ENCODE measurements around the gene ACTN2.

The ACTN2 gene

GRCh38 chr1:236809148-236809547, 122.8 kb downstream of the ACTN2 start:
- Histone ChIP-seq H3K14ac (ENCODE audit: low read length in 2 of 2) (no peak overlapping the region), H3K27me3 (ENCODE audit: control insufficient read depth in 1 of 2, insufficient read depth in 1 of 2, low read length in 2 of 2) (no peaks in the 10 kb centered on the region), H2BK5ac (ENCODE audit: low read depth, low read length, poor library complexity, severe bottlenecking) (no peak overlapping the region), H4K91ac (ENCODE audit: low read length) (no peak overlapping the region), H2BK12ac (ENCODE audit: low read length in 2 of 2) (no peak overlapping the region), H3K23ac (ENCODE audit: low read length in 2 of 2) (no peak overlapping the region), H3K4me3 (ENCODE audit: insufficient read depth in 1 of 2, low read depth in 1 of 2, low read length in 2 of 2) (no peak overlapping the region), H2AFZ (ENCODE audit: low read depth, low read length) (no peak overlapping the region), H3K36me3 (ENCODE audit: control insufficient read depth in 1 of 2, insufficient read depth in 2 of 2, low read depth in 1 of 2, low read length in 2 of 2) (peaks cover 7 to 83% of the 10 kb centered on the region in 2 experiments), H3K9ac (ENCODE audit: low read length) (no peak overlapping the region), H3K9me3 (ENCODE audit: control insufficient read depth, low read length) (no peaks in the 10 kb centered on the region), H3K4ac (ENCODE audit: low read depth in 1 of 2, low read length in 2 of 2) (no peak overlapping the region), H3K79me1 (replicated peaks; ENCODE audit: low read length, poor library complexity, severe bottlenecking) (peaks cover 27% of the 10 kb centered on the region), H2AK5ac (ENCODE audit: low read length, severe bottlenecking) (no peak overlapping the region), H4K8ac (ENCODE audit: low read length) (no peak overlapping the region), H3K4me1 (ENCODE audit: control insufficient read depth, insufficient read depth, low read depth, low read length) (no peaks in the 10 kb centered on the region), H2BK120ac (ENCODE audit: low read depth, low read length) (no peak overlapping the region), H2BK15ac (ENCODE audit: low read depth, poor library complexity, severe bottlenecking) (no peak overlapping the region), H3K4me2 (ENCODE audit: low read length, poor library complexity, severe bottlenecking) (no peak overlapping the region), H3K27ac (ENCODE audit: low read length, poor library complexity, severe bottlenecking) (no peak overlapping the region), H3K18ac (ENCODE audit: low read depth in 1 of 2, low read length in 2 of 2) (no peak overlapping the region)
- WGBS = 100% methylated on average over 1 of the region's 1 CpG
- no peak for DNase-seq

DNA sequence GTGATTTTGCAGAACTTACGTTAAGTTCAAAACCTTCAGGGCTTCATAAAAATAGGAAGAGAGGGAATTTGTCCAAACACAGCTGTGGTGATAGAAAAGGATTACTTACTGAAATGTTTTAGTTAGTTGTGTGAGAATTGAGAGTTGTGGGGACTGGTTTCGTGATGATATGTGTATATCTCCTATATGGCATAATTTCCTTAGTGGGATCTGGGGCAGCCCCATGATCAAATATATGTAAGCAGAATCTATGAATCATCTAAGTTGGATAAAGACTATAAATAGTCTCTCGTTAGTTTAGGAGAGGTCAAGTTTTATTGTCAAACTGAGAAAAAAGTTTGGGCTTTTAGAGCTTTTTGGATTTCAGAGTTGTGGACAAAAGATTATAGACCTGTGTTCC, 123.7 kb downstream of the ACTN2 start:
- H2BK15ac ChIP-seq (ENCODE audit: low read depth, poor library complexity, severe bottlenecking) = no peak overlapping the region
- 100% methylated on average over 3 of the region's 3 CpGs for WGBS

GRCh38 chr1:236812334-236813030, 126.2 kb downstream of the ACTN2 start:
- Histone ChIP-seq H3K4ac (ENCODE audit: low read depth in 1 of 2, low read length in 2 of 2) (no peak overlapping the region), H4K91ac (ENCODE audit: low read length) (no peak overlapping the region), H2AFZ (ENCODE audit: low read depth, low read length) (no peak overlapping the region), H3K4me1 (ENCODE audit: control insufficient read depth, insufficient read depth, low read depth, low read length) (no peaks in the 10 kb centered on the region), H3K27me3 (ENCODE audit: control insufficient read depth in 1 of 2, insufficient read depth in 1 of 2, low read length in 2 of 2) (no peaks in the 10 kb centered on the region), H3K79me1 (replicated peaks; ENCODE audit: low read length, poor library complexity, severe bottlenecking) (peaks cover 24% of the 10 kb centered on the region), H3K14ac (ENCODE audit: low read length in 2 of 2) (no peak overlapping the region), H3K36me3 (ENCODE audit: control insufficient read depth in 1 of 2, insufficient read depth in 2 of 2, low read depth in 1 of 2, low read length in 2 of 2) (peaks cover 4 to 97% of the 10 kb centered on the region in 2 experiments), H3K23ac (ENCODE audit: low read length in 2 of 2) (no peak overlapping the region), H2BK15ac (ENCODE audit: low read depth, poor library complexity, severe bottlenecking) (no peak overlapping the region), H3K4me2 (ENCODE audit: low read length, poor library complexity, severe bottlenecking) (no peak overlapping the region), H3K4me3 (ENCODE audit: insufficient read depth in 1 of 2, low read depth in 1 of 2, low read length in 2 of 2) (no peak overlapping the region), H2BK5ac (ENCODE audit: low read depth, low read length, poor library complexity, severe bottlenecking) (no peak overlapping the region), H2BK12ac (ENCODE audit: low read length in 2 of 2) (no peak overlapping the region), H4K8ac (ENCODE audit: low read length) (no peak overlapping the region), H3K9me3 (ENCODE audit: control insufficient read depth, low read length) (no peaks in the 10 kb centered on the region), H3K27ac (ENCODE audit: low read length, poor library complexity, severe bottlenecking) (no peak overlapping the region), H3K9ac (ENCODE audit: low read length) (no peak overlapping the region), H2AK5ac (ENCODE audit: low read length, severe bottlenecking) (no peak overlapping the region), H3K18ac (ENCODE audit: low read depth in 1 of 2, low read length in 2 of 2) (no peak overlapping the region), H2BK120ac (ENCODE audit: low read depth, low read length) (no peak overlapping the region)
- WGBS = 100% methylated on average over 4 of the region's 5 CpGs
- DNase-seq = no peak

More for the DNA sequence above, 123.7 kb downstream of the ACTN2 start:
- no peak overlapping the region for H3K4me3 ChIP-seq (ENCODE audit: insufficient read depth in 1 of 2, low read depth in 1 of 2, low read length in 2 of 2)
- no peak overlapping the region for H3K9ac ChIP-seq (ENCODE audit: low read length)
- H3K27me3 ChIP-seq (ENCODE audit: control insufficient read depth in 1 of 2, insufficient read depth in 1 of 2, low read length in 2 of 2) = no peaks in the 10 kb centered on the region
- H3K18ac ChIP-seq (ENCODE audit: low read depth in 1 of 2, low read length in 2 of 2) = no peak overlapping the region
- no peak overlapping the region for H2AFZ ChIP-seq (ENCODE audit: low read depth, low read length)
- no peak overlapping the region for H2BK120ac ChIP-seq (ENCODE audit: low read depth, low read length)
- H3K9me3 ChIP-seq (ENCODE audit: control insufficient read depth, low read length) = no peaks in the 10 kb centered on the region
- no peak overlapping the region for H3K23ac ChIP-seq (ENCODE audit: low read length in 2 of 2)
- no peak overlapping the region for H3K14ac ChIP-seq (ENCODE audit: low read length in 2 of 2)
- DNase-seq = no peak
- H4K91ac ChIP-seq (ENCODE audit: low read length) = no peak overlapping the region
- H3K79me1 ChIP-seq (replicated peaks; ENCODE audit: low read length, poor library complexity, severe bottlenecking) = peaks cover 25% of the 10 kb centered on the region
- H3K4me1 ChIP-seq (ENCODE audit: control insufficient read depth, insufficient read depth, low read depth, low read length) = no peaks in the 10 kb centered on the region
- no peak overlapping the region for H3K4ac ChIP-seq (ENCODE audit: low read depth in 1 of 2, low read length in 2 of 2)
- no peak overlapping the region for H2BK12ac ChIP-seq (ENCODE audit: low read length in 2 of 2)
- no peak overlapping the region for H3K4me2 ChIP-seq (ENCODE audit: low read length, poor library complexity, severe bottlenecking)
- peaks cover 7 to 91% of the 10 kb centered on the region in 2 experiments for H3K36me3 ChIP-seq (ENCODE audit: control insufficient read depth in 1 of 2, insufficient read depth in 2 of 2, low read depth in 1 of 2, low read length in 2 of 2)
- H3K27ac ChIP-seq (ENCODE audit: low read length, poor library complexity, severe bottlenecking) = no peak overlapping the region
- no peak overlapping the region for H4K8ac ChIP-seq (ENCODE audit: low read length)
- H2BK5ac ChIP-seq (ENCODE audit: low read depth, low read length, poor library complexity, severe bottlenecking) = no peak overlapping the region
- no peak overlapping the region for H2AK5ac ChIP-seq (ENCODE audit: low read length, severe bottlenecking)

Data from mesenchymal stem cell (in vitro differentiated cells and primary cell).